Activated CD8-positive, alpha-beta T cell treated with anti-CD3 and anti-CD28 coated beads, Interleukin-2, amount 10 ng/mL, durations not matched to agents 7 days and 5 days (primary cell): ENCODE measurements around the gene PARP9. TPM values are rescaled to one million over a fixed set of nuclear protein-coding genes. Genes with fewer than 3 reads are reported as not detected.
"Not testable (repeated sequence)": the region's sequence is repeated elsewhere in the genome, so short reads cannot be mapped to it uniquely, and the experiment has no call there.

Experiments used
- ATAC-seq: fragments of 150-1000 bp; cut with Tn5 transposase; one replicate; pipeline ENCODE4 v1.10.0; 2021; ENCODE audit warnings: moderate library complexity
- CTCF ChIA-PET: fragments of 350-600 bp; sonication (Branson Sonifier 250); formaldehyde crosslinking; loops from one replicate; lab custom pipeline; 2021; ENCODE audit warnings: antibody characterized with exemption; lab: Charles Lee
- POLR2A ChIA-PET: fragments of 350-600 bp; sonication (Branson Sonifier 250); formaldehyde crosslinking; loops from one replicate; lab custom pipeline; 2021; ENCODE audit warnings: antibody characterized with exemption; lab: Charles Lee
- DNase-seq: peaks from one replicate; pipeline ENCODE4 v3.0.0-alpha.2; 2020
- H3K27ac Mint-ChIP-seq: one replicate; pipeline ENCODE4 v1.8.0; 2021; ENCODE audit warnings: mild to moderate bottlenecking, mixed read lengths
- H3K27me3 Mint-ChIP-seq: one replicate; pipeline ENCODE4 v1.8.0; 2021; ENCODE audit warnings: low read depth, mixed read lengths
- H3K36me3 Mint-ChIP-seq: one replicate; pipeline ENCODE4 v1.8.0; 2021; ENCODE audit warnings: low read depth, mixed read lengths
- H3K4me1 Mint-ChIP-seq: one replicate; pipeline ENCODE4 v1.8.0; 2021; ENCODE audit warnings: low read depth, mixed read lengths
- H3K4me3 Mint-ChIP-seq: one replicate; pipeline ENCODE4 v1.8.0; 2021; ENCODE audit warnings: mild to moderate bottlenecking, mixed read lengths
- H3K9me3 Mint-ChIP-seq: one replicate; pipeline ENCODE4 v1.8.0; 2022; ENCODE audit warnings: mixed read lengths; ENCODE audit not compliant: insufficient read depth
- total RNA-seq, 2 experiments: library from RNA; stranded (reverse); gene quantifications; one replicate each; pipeline ENCODE4 v1.2.3, GENCODE V29; 2021

PARP9 gene
- total RNA-seq, 2 experiments from 2014 or later, result 115 to 118 TPM

GRCh38 chr3:122520861-122521260 is 43.2 kb downstream of the PARP9 start:
- H3K27me3 Mint-ChIP-seq, result peaks cover 5% of the 10 kb centered on the region
- H3K4me3 Mint-ChIP-seq, result no peak overlapping the region
- peaks cover 3% of the 10 kb centered on the region for H3K36me3 Mint-ChIP-seq
- no peaks in the 10 kb centered on the region for H3K4me1 Mint-ChIP-seq
- H3K9me3 Mint-ChIP-seq, result no peaks in the 10 kb centered on the region
- DNase-seq, result no peak
- POLR2A ChIA-PET, result no interaction called here
- no peak for ATAC-seq
- CTCF ChIA-PET, result no interaction called here
- H3K27ac Mint-ChIP-seq, result no peak overlapping the region

- CTCF ChIA-PET, result interaction anchor here (1.1 kb wide), 1 partner anchor 160 kb away, joined by 4 read pairs; no protein-coding TSS in a partner anchor
- Mint-ChIP-seq H3K9me3 (no peaks in the 10 kb centered on the region), H3K27ac (no peak overlapping the region), H3K4me1 (peaks cover 3% of the 10 kb centered on the region), H3K4me3 (no peak overlapping the region), H3K36me3 (peaks cover 3% of the 10 kb centered on the region), H3K27me3 (peaks cover 5% of the 10 kb centered on the region)
- ATAC-seq (no peak), DNase-seq (no peak)
- POLR2A ChIA-PET, result no interaction called here
Observed at GRCh38 chr3:122519693-122520092, 44.4 kb downstream of the PARP9 start.

- ATAC-seq, result no peak
- Mint-ChIP-seq H3K4me3 (no peak overlapping the region), H3K9me3 (no peaks in the 10 kb centered on the region), H3K27ac (no peak overlapping the region), H3K4me1 (peaks cover 15% of the 10 kb centered on the region), H3K36me3 (peaks cover 7% of the 10 kb centered on the region), H3K27me3 (peaks cover 5% of the 10 kb centered on the region)
- ChIA-PET POLR2A (interaction anchor here (0.6 kb wide), 1 partner anchor 970 kb away, joined by 3 read pairs; no protein-coding TSS in a partner anchor), CTCF (interaction anchor here (0.9 to 1.0 kb wide), 2 partner anchors 128 to 162 kb away, joined by 3 read pairs; no protein-coding TSS in a partner anchor)
- DNase-seq, result no peak
Observed at GRCh38 chr3:122516846-122517360, 47.2 kb downstream of the PARP9 start.

- ATAC-seq (no peak), DNase-seq (no peak)
- Mint-ChIP-seq H3K27ac (no peak overlapping the region), H3K36me3 (peaks cover 7% of the 10 kb centered on the region), H3K9me3 (no peaks in the 10 kb centered on the region), H3K4me3 (peak overlapping the region; percentile 6), H3K27me3 (peaks cover 5% of the 10 kb centered on the region), H3K4me1 (peaks cover 20% of the 10 kb centered on the region)
- CTCF ChIA-PET, result interaction anchor here (1.0 kb wide), 1 partner anchor 163 kb away, joined by 3 read pairs; no protein-coding TSS in a partner anchor
- POLR2A ChIA-PET, result no interaction called here
Observed at GRCh38 chr3:122515870-122516269, 48.2 kb downstream of the PARP9 start.

- H3K4me1 Mint-ChIP-seq, result peaks cover 22% of the 10 kb centered on the region
- POLR2A ChIA-PET, result interaction anchor here (0.6 to 1.7 kb wide), 11 partner anchors 10 to 1099 kb away, joined by 3 to 8 read pairs (median 4); partner anchors contain the start of genes DTX3L, PARP9 and WDR5B
- peaks cover 5% of the 10 kb centered on the region for H3K27me3 Mint-ChIP-seq
- ATAC-seq (no peak), DNase-seq (no peak)
- H3K27ac Mint-ChIP-seq, result peak overlapping the region; percentile 89
- no peaks in the 10 kb centered on the region for H3K9me3 Mint-ChIP-seq
- peaks cover 6% of the 10 kb centered on the region for H3K36me3 Mint-ChIP-seq
- peak overlapping the region; percentile 76 for H3K4me3 Mint-ChIP-seq
- CTCF ChIA-PET, result interaction anchor here (0.8 to 1.3 kb wide), 5 partner anchors 11 to 164 kb away, joined by 3 to 8 read pairs (median 4); no protein-coding TSS in a partner anchor
Observed at GRCh38 chr3:122515020-122515468, 49.1 kb downstream of the PARP9 start.

- Mint-ChIP-seq H3K4me1 (peaks cover 24% of the 10 kb centered on the region), H3K36me3 (peaks cover 10% of the 10 kb centered on the region), H3K27ac (peak within 1 kb of the TSS; percentile 89), H3K4me3 (peak within 1 kb of the TSS; percentile 76), H3K27me3 (peaks cover 5% of the 10 kb centered on the region), H3K9me3 (no peaks in the 10 kb centered on the region)
- ATAC-seq (peak; percentile 95), DNase-seq (peak; percentile 89)
- ChIA-PET POLR2A (interaction anchor here (0.6 to 1.7 kb wide), 15 partner anchors 10 to 1099 kb away, joined by 3 to 8 read pairs (median 4); partner anchors contain the start of genes DTX3L, FAM162A, PARP9 and WDR5B), CTCF (interaction anchor here (0.8 to 1.3 kb wide), 7 partner anchors 10 to 165 kb away, joined by 3 to 8 read pairs (median 4); partner anchors contain the start of gene FAM162A)
Observed at GRCh38 chr3:122514123-122515019, 49.7 kb downstream of the PARP9 start, which contains the start of gene KPNA1. TSS of gene KPNA1 (minus strand) at chr3:122514939. CDS start at chr3:122496565, 18,374 bp downstream.

GRCh38 chr3:122513386-122514122 is 50.5 kb downstream of the PARP9 start:
- H3K9me3 Mint-ChIP-seq, result no peaks in the 10 kb centered on the region
- H3K4me1 Mint-ChIP-seq, result peaks cover 26% of the 10 kb centered on the region
- ChIA-PET CTCF (interaction anchor here (1.1 to 1.3 kb wide), 4 partner anchors 10 to 129 kb away, joined by 3 to 4 read pairs (median 3); partner anchors contain the start of gene FAM162A), POLR2A (interaction anchor here (0.7 to 1.7 kb wide), 6 partner anchors 13 to 170 kb away, joined by 3 to 8 read pairs (median 4); partner anchors contain the start of genes FAM162A and WDR5B)
- peaks cover 11% of the 10 kb centered on the region for H3K36me3 Mint-ChIP-seq
- H3K27me3 Mint-ChIP-seq, result peaks cover 2% of the 10 kb centered on the region
- peak overlapping the region; percentile 76 for H3K4me3 Mint-ChIP-seq
- DNase-seq, result no peak
- peak overlapping the region; percentile 77 for H3K27ac Mint-ChIP-seq
- no peak for ATAC-seq

GRCh38 chr3:122512284-122512683 is 51.8 kb downstream of the PARP9 start:
- ChIA-PET POLR2A (no interaction called here), CTCF (interaction anchor here (0.6 to 1.1 kb wide), 3 partner anchors 35 to 119 kb away, joined by 3 read pairs; no protein-coding TSS in a partner anchor)
- H3K36me3 Mint-ChIP-seq, result peaks cover 17% of the 10 kb centered on the region
- H3K4me3 Mint-ChIP-seq, result no peak overlapping the region
- H3K4me1 Mint-ChIP-seq, result peaks cover 37% of the 10 kb centered on the region
- ATAC-seq (no peak), DNase-seq (no peak)
- no peaks in the 10 kb centered on the region for H3K27me3 Mint-ChIP-seq
- no peaks in the 10 kb centered on the region for H3K9me3 Mint-ChIP-seq
- no peak overlapping the region for H3K27ac Mint-ChIP-seq

- Mint-ChIP-seq H3K4me3 (no peak overlapping the region), H3K27ac (no peak overlapping the region), H3K27me3 (no peaks in the 10 kb centered on the region), H3K36me3 (peaks cover 23% of the 10 kb centered on the region), H3K9me3 (no peaks in the 10 kb centered on the region), H3K4me1 (peaks cover 43% of the 10 kb centered on the region)
- ChIA-PET CTCF (interaction anchor here (1.1 to 2.1 kb wide), 2 partner anchors 10 to 168 kb away, joined by 4 to 7 read pairs; no protein-coding TSS in a partner anchor), POLR2A (no interaction called here)
- DNase-seq, result no peak
- no peak for ATAC-seq
Observed at GRCh38 chr3:122510878-122511535, 53.1 kb downstream of the PARP9 start.

- Mint-ChIP-seq H3K4me1 (peaks cover 42% of the 10 kb centered on the region), H3K36me3 (peaks cover 29% of the 10 kb centered on the region)
- H3K27ac Mint-ChIP-seq, ATAC-seq, H3K9me3 Mint-ChIP-seq, POLR2A ChIA-PET, DNase-seq, H3K4me3 Mint-ChIP-seq, H3K27me3 Mint-ChIP-seq: not testable (repeated sequence)
- CTCF ChIA-PET, result interaction anchor here (0.5 to 2.1 kb wide), 4 partner anchors 10 to 1020 kb away, joined by 3 to 7 read pairs (median 3); no protein-coding TSS in a partner anchor
Observed at GRCh38 chr3:122508944-122509343, 55.2 kb downstream of the PARP9 start.
